Muscle of leg (tissue), 11 donors: ENCODE results near the gene OSCP1. TPM values are rescaled to one million over a fixed set of nuclear protein-coding genes. Genes with fewer than 3 reads are reported as not detected.

ENCODE experiments used
- DNase-seq: peaks from one replicate; pipeline ENCODE4 v3.0.0; 2013
- H3K27ac ChIP-seq: one replicate; pipeline ENCODE4 v1.5.1; 2013; ENCODE audit warnings: mild to moderate bottlenecking, low read length, control low read depth
- H3K27me3 ChIP-seq: one replicate; pipeline ENCODE4 v1.6.1; 2013; ENCODE audit warnings: low read length; ENCODE audit not compliant: control insufficient read depth, insufficient read depth
- H3K36me3 ChIP-seq: one replicate; pipeline ENCODE4 v1.6.1; 2013; ENCODE audit warnings: low read length; ENCODE audit not compliant: control insufficient read depth, insufficient read depth
- H3K4me1 ChIP-seq: one replicate; pipeline ENCODE4 v1.6.1; 2013; ENCODE audit warnings: low read length; ENCODE audit not compliant: control insufficient read depth, insufficient read depth
- H3K4me3 ChIP-seq: one replicate; pipeline ENCODE4 v1.5.1; 2013; ENCODE audit warnings: low read length, control low read depth
- H3K9me3 ChIP-seq: replicated peaks from 2 replicates; pipeline ENCODE4 v1.6.1; 2013; ENCODE audit warnings: low read depth, low read length; ENCODE audit not compliant: control insufficient read depth
- WGBS: methylation state at CpG from one replicate; pipeline ENCODE4 v1.1.5; 2013; ENCODE audit warnings: missing lambda C conversion rate; ENCODE audit not compliant: insufficient coverage; 5-methylcytosine and 5-hydroxymethylcytosine counted together
- polyA plus RNA-seq, 8 donors: library from polyadenylated mRNA; unstranded; fragments of 120-200 nt; gene quantifications; one replicate each; pipeline versions ENCODE4 v1.2.1 to v1.2.3, GENCODE V29; 2013; ENCODE audit warnings: inconsistent platforms in 1 of 8, low replicate concordance in 1 of 8; ENCODE audit not compliant: insufficient read length in 8 of 8, insufficient read depth in 1 of 8
- total RNA-seq: library from RNA; stranded (reverse); fragments of 120-200 nt; gene quantifications from one replicate; pipeline ENCODE4 v1.2.4, GENCODE V29; 2013

OSCP1 gene
- total and polyA plus RNA-seq, 9 donors, result 4.0 to 7.6 (median 4.9) TPM

- Histone ChIP-seq H3K9me3 (no peaks in the 10 kb centered on the region), H3K4me3 (no peak overlapping the region), H3K36me3 (peaks cover 7% of the 10 kb centered on the region), H3K4me1 (peaks cover 45% of the 10 kb centered on the region), H3K27me3 (no peaks in the 10 kb centered on the region), H3K27ac (peak overlapping the region; percentile 94)
- no peak for DNase-seq
- 100% methylated on average over 1 of the region's 3 CpGs for WGBS
These were observed 77.6 kb downstream of the OSCP1 start for GRCh38 chr1:36372617-36373016.

GRCh38 chr1:36369061-36369861, 81.0 kb downstream of the OSCP1 start:
- no peaks in the 10 kb centered on the region for H3K27me3 ChIP-seq
- no peak overlapping the region for H3K27ac ChIP-seq
- peaks cover 47% of the 10 kb centered on the region for H3K4me1 ChIP-seq
- 78% methylated on average over 6 of the region's 7 CpGs for WGBS
- DNase-seq, result peak; percentile 80
- no peak overlapping the region for H3K4me3 ChIP-seq
- peaks cover 12% of the 10 kb centered on the region for H3K36me3 ChIP-seq
- no peaks in the 10 kb centered on the region for H3K9me3 ChIP-seq

Other genes starting within 250 kb of the OSCP1 start
- 55.6 TPM for gene THRAP3, start 226.0 kb downstream of the OSCP1 start, total RNA-seq
- 100 to 1,000 TPM in 2 of 8 donors, 10 to 100 TPM in 6; 73.3 to 111 (median 92.7) TPM for gene THRAP3, start 226.0 kb downstream of the OSCP1 start, polyA plus RNA-seq
- 2.3 TPM for gene SH3D21, start 144.1 kb downstream of the OSCP1 start, total RNA-seq
- 1 to 10 TPM; 2.5 to 5.9 (median 3.5) TPM for gene SH3D21, start 144.1 kb downstream of the OSCP1 start, polyA plus RNA-seq
- gene EVA1B, start 126.8 kb downstream of the OSCP1 start, total RNA-seq, result 58.3 TPM
- gene EVA1B, start 126.8 kb downstream of the OSCP1 start, polyA plus RNA-seq, result 10 to 100 TPM; 28.5 to 55.7 (median 45.5) TPM
- 12.3 TPM for gene STK40, start 64.5 kb downstream of the OSCP1 start, total RNA-seq
- gene STK40, start 64.5 kb downstream of the OSCP1 start, polyA plus RNA-seq, result 10 to 100 TPM; 20.4 to 33.1 (median 25.4) TPM
- gene LSM10, start 52.5 kb downstream of the OSCP1 start, total RNA-seq, result 5.2 TPM
- 10 to 100 TPM; 21.0 to 26.4 (median 24.6) TPM for gene LSM10, start 52.5 kb downstream of the OSCP1 start, polyA plus RNA-seq
- 44.6 TPM for gene MRPS15, start 13.9 kb upstream of the OSCP1 start, total RNA-seq
- gene MRPS15, start 13.9 kb upstream of the OSCP1 start, polyA plus RNA-seq, result 10 to 100 TPM; 54.2 to 65.6 (median 60.1) TPM
- gene CSF3R, start 32.5 kb upstream of the OSCP1 start, total RNA-seq, result 1.3 TPM
- 1 to 10 TPM; 2.0 to 5.3 (median 3.3) TPM for gene CSF3R, start 32.5 kb upstream of the OSCP1 start, polyA plus RNA-seq